ENCODE results near the gene NKTR.

GRCh38 chr3:42678447-42678846, 78.0 kb downstream of the NKTR start:
- TF ChIP-seq EP300 (IDR thresholded peaks at IDR 0.05) (no peak), POLR2A (IDR thresholded peaks at IDR 0.05) (no peak)
